Hepatocyte (in vitro differentiated cells): Measurements from ENCODE around the gene FAM193A. TPM values are rescaled to one million over a fixed set of nuclear protein-coding genes. Genes with fewer than 3 reads are reported as not detected.

ENCODE experiments used
- DNase-seq: peaks from one replicate; pipeline ENCODE4 v3.0.0-alpha.2; 2016; ENCODE audit warnings: low spot score
- H2AFZ ChIP-seq: fragments of 200-600 bp; sonication (generic); 2 replicates; pipeline ENCODE4 v1.6.0; 2016; ENCODE audit warnings: antibody characterized with exemption, mild to moderate bottlenecking
- H3K27ac ChIP-seq: fragments of 200-600 bp; sonication (generic); 2 replicates; pipeline ENCODE4 v1.5.1; 2016; ENCODE audit warnings: mild to moderate bottlenecking
- H3K27me3 ChIP-seq: fragments of 200-600 bp; sonication (generic); 2 replicates; pipeline ENCODE4 v1.6.1; 2016
- H3K36me3 ChIP-seq: fragments of 200-600 bp; sonication (generic); replicated peaks from 2 replicates; pipeline ENCODE4 v1.5.1; 2016; ENCODE audit warnings: low read depth; ENCODE audit not compliant: insufficient read depth
- H3K4me1 ChIP-seq: fragments of 200-600 bp; sonication (generic); 2 replicates; pipeline ENCODE4 v1.5.1; 2016; ENCODE audit warnings: mild to moderate bottlenecking, moderate library complexity; ENCODE audit not compliant: insufficient read depth
- H3K4me2 ChIP-seq: fragments of 200-600 bp; sonication (generic); 2 replicates; pipeline ENCODE4 v1.6.0; 2016
- H3K4me3 ChIP-seq: fragments of 200-600 bp; sonication (generic); 2 replicates; pipeline ENCODE4 v1.5.1; 2016; ENCODE audit warnings: mild to moderate bottlenecking
- H3K79me2 ChIP-seq: fragments of 200-600 bp; sonication (generic); 2 replicates; pipeline ENCODE4 v1.6.0; 2017; ENCODE audit warnings: mild to moderate bottlenecking
- H3K9me2 ChIP-seq: fragments of 200-600 bp; sonication (generic); replicated peaks from 2 replicates; pipeline ENCODE4 v1.6.0; 2017; ENCODE audit warnings: mild to moderate bottlenecking; ENCODE audit not compliant: insufficient read depth
- H3K9me3 ChIP-seq: fragments of 200-600 bp; sonication (generic); 2 replicates; pipeline ENCODE4 v1.5.1; 2016; ENCODE audit warnings: low read depth, mild to moderate bottlenecking
- H4K20me1 ChIP-seq: fragments of 200-600 bp; sonication (generic); 2 replicates; pipeline ENCODE4 v1.6.0; 2016; ENCODE audit warnings: mild to moderate bottlenecking; ENCODE audit not compliant: insufficient read depth, poor library complexity, severe bottlenecking
- EZH2 ChIP-seq: fragments of 200-600 bp; sonication (generic); IDR thresholded peaks from 2 replicates; pipeline ENCODE4 v1.6.1; 2016; ENCODE audit warnings: antibody characterized with exemption, mild to moderate bottlenecking, borderline replicate concordance
- EZH2phosphoT487 ChIP-seq: fragments of 200-600 bp; sonication (generic); IDR thresholded peaks from one replicate; pipeline ENCODE4 v1.6.1; 2018; ENCODE audit warnings: antibody characterized with exemption, mild to moderate bottlenecking, low read depth, moderate library complexity; ENCODE audit not compliant: unreplicated experiment, severe bottlenecking
- WGBS: methylation state at CpG from one replicate; pipeline ENCODE4 v1.1.6; 2016; ENCODE audit warnings: low lambda C conversion rate; ENCODE audit errors: missing lambda C conversion rate; 5-methylcytosine and 5-hydroxymethylcytosine counted together
- polyA plus RNA-seq: library from polyadenylated mRNA; unstranded; fragments of >200 nt; fragmentation: Nextera tagmentation; extraction: Ambion mirVana; gene quantifications from 2 replicates; pipeline ENCODE4 v1.2.1, GENCODE V29; 2016
- total RNA-seq: library from RNA; depleted of rRNA; stranded (reverse); fragments of >200 nt; gene quantifications from 2 replicates; pipeline ENCODE4 v1.2.3, GENCODE V29; 2014
- TF ChIP-seq, protein P1 (sequence below): fragments of 200-600 bp; sonication (generic); IDR thresholded peaks from 2 replicates; pipeline ENCODE4 v1.5.1; 2016; ENCODE audit warnings: antibody characterized with exemption, mild to moderate bottlenecking; ENCODE audit not compliant: poor library complexity

The FAM193A gene
- total and polyA plus RNA-seq, 2 experiments from 2014 or later, result 11.4 to 15.8 TPM

- peaks cover 29% of the 10 kb centered on the region for H3K79me2 ChIP-seq
- H3K9me3 ChIP-seq, result no peaks in the 10 kb centered on the region
- TF ChIP-seq, protein P1, sequence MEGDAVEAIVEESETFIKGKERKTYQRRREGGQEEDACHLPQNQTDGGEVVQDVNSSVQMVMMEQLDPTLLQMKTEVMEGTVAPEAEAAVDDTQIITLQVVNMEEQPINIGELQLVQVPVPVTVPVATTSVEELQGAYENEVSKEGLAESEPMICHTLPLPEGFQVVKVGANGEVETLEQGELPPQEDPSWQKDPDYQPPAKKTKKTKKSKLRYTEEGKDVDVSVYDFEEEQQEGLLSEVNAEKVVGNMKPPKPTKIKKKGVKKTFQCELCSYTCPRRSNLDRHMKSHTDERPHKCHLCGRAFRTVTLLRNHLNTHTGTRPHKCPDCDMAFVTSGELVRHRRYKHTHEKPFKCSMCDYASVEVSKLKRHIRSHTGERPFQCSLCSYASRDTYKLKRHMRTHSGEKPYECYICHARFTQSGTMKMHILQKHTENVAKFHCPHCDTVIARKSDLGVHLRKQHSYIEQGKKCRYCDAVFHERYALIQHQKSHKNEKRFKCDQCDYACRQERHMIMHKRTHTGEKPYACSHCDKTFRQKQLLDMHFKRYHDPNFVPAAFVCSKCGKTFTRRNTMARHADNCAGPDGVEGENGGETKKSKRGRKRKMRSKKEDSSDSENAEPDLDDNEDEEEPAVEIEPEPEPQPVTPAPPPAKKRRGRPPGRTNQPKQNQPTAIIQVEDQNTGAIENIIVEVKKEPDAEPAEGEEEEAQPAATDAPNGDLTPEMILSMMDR, result no peak
- peaks cover 3% of the 10 kb centered on the region for H4K20me1 ChIP-seq
- no peak overlapping the region for H3K4me3 ChIP-seq
- DNase-seq, result no peak
- H3K27ac ChIP-seq, result no peak overlapping the region
- WGBS, result 95% methylated on average over 7 of the region's 7 CpGs
- H3K9me2 ChIP-seq, result no peaks in the 10 kb centered on the region
- H3K4me1 ChIP-seq, result no peaks in the 10 kb centered on the region
- no peak overlapping the region for H2AFZ ChIP-seq
- H3K27me3 ChIP-seq, result no peaks in the 10 kb centered on the region
- no peaks in the 10 kb centered on the region for H3K36me3 ChIP-seq
- H3K4me2 ChIP-seq, result no peak overlapping the region
Observed at GRCh38 chr4:2638730-2639129, 102.3 kb downstream of the FAM193A start.

GRCh38 chr4:2642968-2643367, 106.5 kb downstream of the FAM193A start:
- no peak overlapping the region for H3K4me3 ChIP-seq
- H3K9me3 ChIP-seq, result no peaks in the 10 kb centered on the region
- no peaks in the 10 kb centered on the region for H3K27me3 ChIP-seq
- WGBS, result 95% methylated on average over 7 of the region's 7 CpGs
- TF ChIP-seq EZH2phosphoT487, result no peak
- H3K4me1 ChIP-seq, result no peaks in the 10 kb centered on the region
- peaks cover 3% of the 10 kb centered on the region for H4K20me1 ChIP-seq
- H3K36me3 ChIP-seq, result no peaks in the 10 kb centered on the region
- DNase-seq, result no peak
- peaks cover 9% of the 10 kb centered on the region for H3K79me2 ChIP-seq
- H3K27ac ChIP-seq, result no peak overlapping the region
- no peaks in the 10 kb centered on the region for H3K9me2 ChIP-seq
- no peak overlapping the region for H2AFZ ChIP-seq
- H3K4me2 ChIP-seq, result no peak overlapping the region

DNA sequence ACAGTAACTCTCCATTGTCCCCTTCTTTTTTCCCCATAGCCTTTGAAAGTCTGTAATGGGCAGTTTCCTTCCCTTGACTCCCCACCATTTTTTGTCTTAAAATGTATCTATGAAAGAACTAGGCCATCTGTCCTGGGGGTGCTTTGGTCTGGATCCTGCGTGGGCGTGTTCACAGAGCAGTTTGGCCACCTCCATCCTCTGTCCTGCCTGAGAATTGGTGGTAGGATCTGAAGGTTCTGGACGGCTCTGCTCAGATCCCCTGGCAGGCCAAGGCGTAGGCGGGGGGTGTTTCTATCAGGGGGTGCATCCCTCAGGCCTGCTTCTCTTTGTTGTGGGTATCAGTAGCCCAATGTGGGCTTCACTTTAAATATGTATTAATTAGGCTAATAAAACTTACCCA, 107.1 kb downstream of the FAM193A start:
- H3K9me3 ChIP-seq, result no peaks in the 10 kb centered on the region
- peaks cover under 1% of the 10 kb centered on the region for H4K20me1 ChIP-seq
- WGBS, result 96% methylated on average over 5 of the region's 5 CpGs
- H3K4me2 ChIP-seq, result no peak overlapping the region
- H3K36me3 ChIP-seq, result no peaks in the 10 kb centered on the region
- no peak for DNase-seq
- TF ChIP-seq, protein P1, result no peak
- TF ChIP-seq EZH2phosphoT487, result no peak
- no peak for TF ChIP-seq EZH2
- no peak overlapping the region for H3K27ac ChIP-seq
- no peaks in the 10 kb centered on the region for H3K4me1 ChIP-seq
- no peaks in the 10 kb centered on the region for H3K27me3 ChIP-seq
- no peak overlapping the region for H2AFZ ChIP-seq
- H3K79me2 ChIP-seq, result peaks cover 5% of the 10 kb centered on the region
- H3K9me2 ChIP-seq, result no peaks in the 10 kb centered on the region
- H3K4me3 ChIP-seq, result no peak overlapping the region

DNA sequence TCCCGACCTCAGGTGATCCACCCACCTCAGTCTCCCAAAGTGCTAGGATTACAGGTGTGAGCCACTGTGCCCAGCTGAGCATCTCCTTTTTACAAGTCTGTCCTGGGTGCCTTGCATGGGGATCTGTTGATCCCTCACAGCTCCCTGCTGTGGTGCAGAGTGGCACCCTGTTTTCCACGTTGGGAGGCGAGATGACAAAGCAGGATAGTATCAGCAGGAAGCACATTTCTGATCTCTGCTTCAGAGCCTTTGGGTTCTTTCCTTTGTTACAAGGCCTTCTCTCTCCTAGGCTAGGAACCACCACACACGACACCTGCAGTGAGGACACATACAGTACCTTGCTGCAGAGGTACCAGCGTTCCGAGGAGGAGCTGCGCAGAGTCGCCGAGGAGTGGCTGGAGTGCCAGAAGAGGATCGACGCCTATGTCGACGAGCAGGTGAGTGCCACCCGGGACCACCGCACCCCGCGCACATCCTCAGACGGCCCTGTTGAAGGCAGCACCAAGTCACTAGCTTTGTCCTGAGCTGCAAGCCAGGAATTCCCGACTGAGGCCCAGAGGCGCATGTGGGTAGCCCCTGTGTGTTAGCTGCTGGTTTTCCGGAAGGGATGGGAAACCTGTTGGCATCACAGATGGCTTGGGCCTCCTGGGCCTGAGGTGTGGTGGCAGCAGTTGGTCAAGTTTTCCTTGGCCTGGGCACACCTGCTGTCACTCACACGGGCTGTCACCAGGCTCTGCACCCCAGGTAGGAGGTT, 110.1 kb downstream of the FAM193A start:
- no peak for TF ChIP-seq EZH2phosphoT487
- TF ChIP-seq, protein P1, result no peak
- Histone ChIP-seq H3K9me2 (no peaks in the 10 kb centered on the region), H2AFZ (no peak overlapping the region), H3K36me3 (no peaks in the 10 kb centered on the region), H3K9me3 (no peaks in the 10 kb centered on the region), H3K4me3 (no peak overlapping the region), H3K4me2 (no peak overlapping the region), H3K79me2 (no peaks in the 10 kb centered on the region), H3K4me1 (no peaks in the 10 kb centered on the region), H3K27me3 (no peaks in the 10 kb centered on the region), H3K27ac (no peak overlapping the region), H4K20me1 (no peaks in the 10 kb centered on the region)
- 96% methylated on average over 22 of the region's 22 CpGs for WGBS
- no peak for DNase-seq
